ENCODE measurements around the gene SH3RF3.

SH3RF3 gene

GRCh38 chr2:109368798-109369197 lies 239.8 kb downstream of the SH3RF3 start:
- no peak for DNase-seq

GRCh38 chr2:109369671-109370191 lies 240.7 kb downstream of the SH3RF3 start:
- DNase-seq = no peak

DNA sequence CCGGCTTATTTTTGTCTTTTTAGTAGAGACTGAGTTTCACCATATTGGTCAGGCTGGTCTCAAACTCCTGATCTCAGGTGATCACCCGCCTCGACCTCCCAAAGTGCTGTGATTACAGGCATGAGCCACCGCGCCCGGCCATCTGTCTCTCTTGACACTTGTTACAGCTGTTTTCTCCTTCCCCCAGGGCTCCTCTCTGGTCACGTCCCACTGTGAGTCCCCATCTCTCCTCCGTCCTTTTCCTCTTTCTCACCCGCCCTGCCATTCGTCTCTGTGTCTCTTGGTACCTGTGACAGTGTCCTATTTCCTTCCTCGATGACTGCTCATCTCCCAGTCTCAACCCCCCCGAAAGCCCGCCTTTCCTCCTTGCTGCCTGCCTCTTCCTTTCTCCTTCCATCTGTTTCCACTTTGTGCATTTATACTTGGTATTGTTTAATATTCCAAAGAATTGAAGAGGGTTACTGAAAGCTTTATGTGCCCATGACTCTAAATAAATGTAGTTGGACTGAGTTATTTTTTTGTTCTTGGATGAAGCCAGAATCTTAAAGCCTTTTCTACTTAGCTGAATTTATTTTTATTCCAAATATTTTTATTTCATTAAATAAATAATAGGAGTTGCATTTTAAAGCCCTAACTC lies 241.5 kb downstream of the SH3RF3 start:
- no peak for DNase-seq

DNA sequence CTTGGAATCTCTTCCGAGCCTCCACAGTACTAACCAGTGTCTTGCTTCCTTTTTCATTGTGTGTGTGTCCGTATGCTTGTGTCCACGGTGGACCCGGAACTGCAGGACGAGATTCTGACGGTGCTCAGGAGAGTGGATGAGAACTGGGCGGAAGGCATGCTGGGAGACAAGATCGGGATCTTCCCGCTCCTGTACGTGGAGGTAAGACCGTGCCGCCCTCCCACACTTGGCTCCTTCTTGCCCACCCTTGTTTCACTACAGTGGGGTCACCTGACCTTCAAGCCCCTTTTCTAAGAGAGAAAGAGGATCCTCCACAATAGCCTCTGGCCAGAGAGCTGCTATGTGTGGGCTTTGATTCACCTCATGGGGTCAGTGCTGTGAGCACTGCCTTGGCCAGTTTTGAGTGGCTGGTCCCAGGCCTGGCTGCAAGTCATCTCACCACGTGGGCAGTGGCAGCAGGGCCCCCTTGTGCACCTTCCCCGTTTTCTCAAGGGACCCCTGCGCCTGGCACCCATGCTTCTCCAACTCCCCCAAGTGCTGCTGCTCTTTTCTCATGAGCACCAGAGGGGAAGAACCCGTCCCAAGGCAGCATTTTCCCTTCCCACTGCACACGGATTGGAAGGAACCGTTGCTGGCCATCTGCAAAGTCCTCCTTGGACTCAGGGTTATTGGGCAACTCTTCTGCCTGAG lies 242.6 kb downstream of the SH3RF3 start:
- no peak for DNase-seq

GRCh38 chr2:109372171-109372568 lies 243.2 kb downstream of the SH3RF3 start:
- DNase-seq = no peak

GRCh38 chr2:109372614-109373013 lies 243.6 kb downstream of the SH3RF3 start:
- no peak for DNase-seq

GRCh38 chr2:109373791-109374547 lies 245.0 kb downstream of the SH3RF3 start:
- DNase-seq = no peak

GRCh38 chr2:109374548-109375130 lies 245.6 kb downstream of the SH3RF3 start:
- DNase-seq = no peak

DNA sequence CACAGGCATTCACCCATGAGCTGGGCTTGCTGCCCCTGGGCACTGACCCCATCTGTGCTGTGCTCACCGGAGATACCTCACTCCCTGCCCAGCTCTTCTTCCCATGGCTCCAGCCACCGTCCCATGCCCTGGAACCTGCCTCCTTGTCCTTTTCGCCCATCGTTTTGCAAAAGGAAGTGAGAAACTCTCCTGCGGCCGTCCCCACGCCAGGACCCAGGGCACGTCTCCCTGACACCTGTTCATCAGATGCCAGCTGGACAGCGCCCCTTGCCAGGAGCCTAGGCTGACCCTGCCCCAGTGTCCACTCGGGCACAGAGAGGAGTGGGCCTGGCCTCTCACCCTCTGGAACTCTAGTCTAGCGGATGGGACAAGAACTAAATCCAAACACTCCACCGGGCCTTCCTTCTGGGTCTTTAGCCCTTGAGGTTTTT lies 246.1 kb downstream of the SH3RF3 start:
- no peak for DNase-seq

DNA sequence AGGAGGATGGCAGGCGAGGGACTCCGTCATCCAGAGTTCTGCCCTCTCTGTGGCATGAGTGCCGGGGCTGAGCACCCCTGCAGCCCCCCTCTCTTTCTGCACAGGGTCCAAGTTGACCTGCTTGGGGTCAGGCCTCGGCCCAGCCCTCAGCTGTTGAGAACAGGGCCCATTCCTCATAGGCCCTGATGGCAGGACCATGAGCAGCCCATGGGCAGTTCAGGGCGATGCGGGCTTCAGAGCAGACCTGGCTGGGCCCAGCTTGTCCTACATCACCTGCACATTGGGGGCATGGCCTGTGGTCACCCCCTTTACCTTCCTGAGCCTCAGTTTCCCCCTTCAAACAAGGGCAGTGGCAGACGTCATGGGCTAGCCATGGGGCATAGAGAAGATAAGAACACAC lies 246.7 kb downstream of the SH3RF3 start:
- DNase-seq = no peak

- DNase-seq = no peak
Observed at GRCh38 chr2:109376115-109376514, 247.1 kb downstream of the SH3RF3 start.

- no peak for DNase-seq
Observed at GRCh38 chr2:109376796-109377495, 247.9 kb downstream of the SH3RF3 start.

- no peak for DNase-seq
Observed at GRCh38 chr2:109377976-109378375, 249.0 kb downstream of the SH3RF3 start.

GRCh38 chr2:109378682-109379081 lies 249.7 kb downstream of the SH3RF3 start:
- no peak for DNase-seq

DNA sequence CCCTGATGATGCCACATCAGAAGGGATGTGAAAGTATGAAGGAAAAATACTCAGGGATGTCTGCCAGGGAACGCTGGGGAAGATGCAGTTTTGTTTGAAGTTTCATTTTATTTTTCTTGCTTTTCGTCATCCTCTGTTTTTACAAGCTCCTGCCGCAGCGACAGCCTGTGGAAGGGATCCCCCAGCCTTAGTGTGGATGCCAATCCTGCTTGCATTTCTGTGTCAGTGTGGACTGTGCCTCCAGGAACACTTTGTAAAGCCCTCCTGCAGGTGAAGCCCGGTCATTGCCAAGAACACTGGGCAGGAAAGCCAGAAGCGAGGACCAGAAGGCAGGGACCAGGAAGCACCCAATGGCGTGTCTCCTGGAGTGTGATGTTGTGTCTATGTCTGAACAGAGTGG lies 250.5 kb downstream of the SH3RF3 start:
- DNase-seq = no peak

DNA sequence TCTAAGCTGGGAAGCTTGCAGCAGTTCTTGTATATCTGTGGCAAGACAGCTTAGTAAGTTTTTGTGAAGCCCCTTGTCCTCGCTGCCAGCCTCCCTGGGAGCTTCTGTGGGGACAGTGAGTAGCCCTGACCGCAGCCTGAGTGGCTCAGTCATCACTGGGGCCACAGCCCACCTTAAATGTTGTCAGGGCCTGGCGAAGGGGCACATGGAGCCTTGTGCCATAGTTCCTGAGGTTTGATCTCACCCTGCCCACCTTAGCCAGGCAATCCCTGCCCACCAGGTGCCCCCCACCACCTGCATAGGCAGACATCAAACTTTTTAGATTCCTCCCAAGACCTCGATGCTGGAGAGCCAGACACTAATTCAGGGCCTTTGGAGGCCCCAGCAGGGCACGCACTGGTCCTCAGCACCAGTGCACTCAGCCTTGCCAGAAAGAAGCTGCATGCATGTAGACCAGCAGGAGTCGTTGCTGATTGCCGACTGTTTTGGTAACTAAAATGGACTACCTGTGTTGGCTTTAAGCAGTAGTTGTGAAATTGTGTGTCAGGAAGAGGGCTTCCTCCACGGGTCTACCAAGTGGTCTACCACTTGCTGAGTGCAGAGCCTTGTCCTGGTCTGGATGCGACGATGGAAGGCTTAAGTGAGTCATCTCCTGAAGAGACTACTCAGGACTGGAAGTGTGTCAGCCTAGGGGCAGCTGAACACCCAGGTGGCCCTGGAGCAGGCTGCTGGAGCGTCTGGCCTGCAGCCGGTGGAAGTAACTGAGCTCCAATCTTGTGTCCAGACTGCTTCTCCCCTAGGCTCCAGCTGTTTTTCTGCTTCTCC lies 251.7 kb downstream of the SH3RF3 start:
- DNase-seq = no peak

DNA sequence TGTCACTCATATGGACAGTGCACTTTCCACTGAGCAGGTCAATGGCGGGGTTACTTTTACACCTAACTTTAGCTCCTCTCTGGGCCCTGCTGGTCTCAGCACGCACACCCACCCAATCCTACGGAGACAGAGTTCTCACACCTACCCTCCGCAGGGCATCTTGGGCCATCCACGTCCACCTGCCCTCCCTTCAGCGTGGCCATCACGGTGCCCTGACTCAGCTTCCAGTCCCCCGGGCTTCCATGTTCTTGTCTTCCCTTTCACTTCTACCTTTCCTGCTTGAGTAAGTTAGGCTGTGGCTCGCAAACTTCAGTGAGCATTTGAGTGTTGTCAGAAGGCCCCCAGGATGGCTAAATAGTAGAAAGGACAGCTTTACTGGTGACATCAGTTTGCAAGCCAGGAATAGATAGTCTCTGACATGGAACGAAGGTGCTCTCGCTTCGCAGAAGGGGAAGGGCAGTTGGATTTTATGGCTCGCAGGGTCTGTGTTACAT lies 252.4 kb downstream of the SH3RF3 start:
- DNase-seq = no peak

GRCh38 chr2:109382226-109382895 lies 253.4 kb downstream of the SH3RF3 start:
- no peak for DNase-seq

DNA sequence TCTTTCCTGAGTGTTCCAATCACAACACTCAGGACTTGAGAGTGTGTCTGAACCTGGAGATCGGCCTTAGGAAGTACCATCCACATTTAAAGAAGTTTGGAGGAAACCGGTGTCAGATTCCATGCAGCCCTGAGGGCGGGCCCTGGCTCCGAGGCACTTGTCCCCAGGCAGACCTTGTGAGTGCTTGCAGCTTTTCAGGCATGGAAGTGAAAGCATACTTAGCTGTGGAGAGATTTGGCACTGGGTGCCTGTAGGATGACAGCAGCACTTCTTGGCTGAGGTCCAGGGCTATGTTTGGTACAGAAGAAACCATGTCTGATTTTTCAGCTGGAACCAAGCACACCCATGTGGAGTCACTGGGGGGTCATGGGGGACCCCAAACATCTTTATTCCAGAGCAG lies 253.9 kb downstream of the SH3RF3 start:
- no peak for DNase-seq

DNA sequence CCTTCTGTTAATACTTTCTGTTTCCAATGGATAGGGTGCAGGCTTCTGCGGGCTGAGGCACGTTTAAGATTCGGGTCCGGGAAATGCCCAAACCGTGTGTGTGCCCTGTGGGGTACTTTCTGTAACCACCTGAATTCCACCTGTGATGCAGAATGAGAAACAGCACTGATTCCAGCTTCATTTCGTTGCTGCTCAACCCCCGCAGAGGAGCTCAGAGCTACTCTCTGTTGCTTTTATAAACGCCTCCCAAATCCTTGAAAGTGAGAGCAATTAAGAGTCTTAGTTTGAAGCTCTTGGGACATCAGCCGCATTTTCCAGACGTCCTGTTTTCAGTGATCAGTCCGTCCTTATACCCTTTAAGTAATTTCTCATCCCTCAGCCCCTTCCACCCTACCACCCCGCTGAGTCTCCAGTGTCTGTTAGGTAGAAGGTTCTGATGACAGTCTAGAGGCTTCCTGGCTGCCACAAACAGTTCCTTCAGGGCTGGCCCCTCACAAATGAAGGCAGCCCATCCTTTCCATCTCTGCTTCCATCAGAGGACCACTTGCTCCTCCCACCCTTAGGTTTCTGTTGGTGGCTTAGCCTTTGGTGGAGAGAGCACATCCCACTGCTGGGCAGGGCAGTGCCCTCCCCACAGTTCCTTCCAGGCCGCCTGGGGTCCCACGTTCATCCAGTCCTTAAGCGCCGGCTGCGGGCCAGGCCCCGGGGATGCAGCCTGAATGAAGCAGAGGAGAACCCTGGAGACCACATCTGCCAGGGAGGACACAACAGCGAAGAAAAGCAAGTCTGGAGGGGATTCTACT lies 254.7 kb downstream of the SH3RF3 start:
- DNase-seq = no peak

Data from CD4-positive, alpha-beta T cell treated with Interferon gamma for 1 hour (primary cell).